HG02610 (cell line): ENCODE measurements around the gene KCNJ5.

Source experiments
- ATAC-seq: cut with Tn5 transposase; IDR thresholded peaks from one replicate; pipeline ENCODE4 v1.9.1; 2021; ENCODE audit warnings: mild to moderate bottlenecking, moderate library complexity; ENCODE audit not compliant: unreplicated experiment

Gene KCNJ5

GRCh38 chr11:128893578-128894285 is 2.6 kb downstream of the KCNJ5 start:
- peak; percentile 57 for ATAC-seq

GRCh38 chr11:128894286-128894681 is 3.1 kb downstream of the KCNJ5 start:
- no peak for ATAC-seq

GRCh38 chr11:128894685-128895084 is 3.5 kb downstream of the KCNJ5 start:
- no peak for ATAC-seq

DNA sequence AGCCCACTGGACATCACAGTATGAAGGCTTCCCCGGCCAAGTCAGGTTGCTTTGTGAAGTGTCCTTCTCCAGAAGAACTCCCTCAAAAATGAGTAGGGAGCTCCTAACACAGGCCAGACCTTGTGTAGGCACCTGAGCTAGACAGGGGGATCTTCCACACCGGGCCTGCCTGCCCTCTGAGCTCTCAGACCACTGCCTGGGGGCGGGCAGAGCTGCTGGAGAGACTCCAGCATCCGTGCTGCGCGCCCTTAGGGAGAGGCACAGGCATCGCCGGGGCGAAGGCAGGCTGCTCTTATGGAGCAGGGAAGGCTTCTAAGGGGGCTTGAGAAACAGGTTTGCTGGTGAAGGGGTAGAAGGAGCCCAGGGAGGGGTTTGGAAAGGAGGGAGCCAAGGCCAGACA is 4.4 kb downstream of the KCNJ5 start:
- no peak for ATAC-seq

GRCh38 chr11:128896356-128896755 is 5.2 kb downstream of the KCNJ5 start:
- no peak for ATAC-seq

DNA sequence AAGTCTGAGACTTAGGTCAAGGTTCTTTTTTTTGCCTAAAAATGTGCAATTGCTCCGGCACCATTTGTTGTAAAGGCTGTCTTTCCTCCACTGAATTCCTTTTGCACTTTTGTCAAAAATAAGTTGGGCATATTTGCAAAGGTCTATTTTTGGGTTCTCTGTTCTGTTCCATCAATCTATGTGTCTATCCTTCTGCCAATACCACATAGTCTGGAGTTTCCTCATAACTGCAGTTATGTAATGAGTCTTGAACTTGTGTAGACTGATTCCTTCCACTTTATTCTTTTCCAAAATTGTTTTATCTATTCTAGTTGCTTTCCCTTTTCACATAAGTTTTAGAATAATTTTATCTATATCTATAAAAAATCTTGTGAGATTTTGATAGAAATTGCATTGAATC is 6.7 kb downstream of the KCNJ5 start:
- no peak for ATAC-seq

DNA sequence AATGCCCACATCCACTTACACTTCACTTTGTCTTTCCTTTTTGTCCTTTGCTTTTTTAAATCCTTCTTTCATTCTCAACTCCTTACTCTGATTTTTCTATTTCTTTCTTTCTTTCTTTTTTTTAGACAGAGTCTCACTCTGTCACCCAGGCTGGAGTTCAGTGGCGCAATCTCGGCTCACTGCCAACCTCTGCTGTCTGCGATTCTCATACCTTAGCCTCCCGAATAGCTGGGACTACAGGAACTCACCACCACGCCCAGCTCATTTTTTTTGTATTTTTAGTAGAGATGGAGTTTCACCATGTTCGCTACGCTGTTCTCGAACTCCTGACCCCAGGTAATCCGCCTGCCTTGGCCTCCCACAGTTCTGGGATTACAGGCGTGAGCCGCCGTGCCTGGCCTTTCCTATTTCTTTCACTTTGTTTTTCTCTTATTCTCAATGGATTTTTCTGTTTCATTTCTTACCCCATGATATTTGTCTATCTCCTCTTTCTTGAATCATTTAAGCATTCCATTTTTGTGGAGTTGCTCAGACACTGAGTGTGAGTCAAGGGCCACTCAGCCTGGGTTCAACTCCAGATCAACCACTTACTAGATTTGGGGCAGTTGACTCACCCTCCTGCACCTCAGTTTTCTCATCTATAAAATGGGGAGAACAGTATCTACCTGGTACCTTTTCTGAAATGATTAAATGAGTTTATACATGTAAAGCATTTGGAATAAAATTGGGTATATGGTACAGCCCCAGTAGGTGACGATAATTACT is 7.6 kb downstream of the KCNJ5 start:
- ATAC-seq, result no peak

- ATAC-seq, result no peak
Observed at GRCh38 chr11:128900468-128900867, 9.3 kb downstream of the KCNJ5 start.

- ATAC-seq, result no peak
Observed at GRCh38 chr11:128901653-128902514, 10.7 kb downstream of the KCNJ5 start.

- ATAC-seq, result no peak
Observed at GRCh38 chr11:128902515-128903066, 11.4 kb downstream of the KCNJ5 start.

DNA sequence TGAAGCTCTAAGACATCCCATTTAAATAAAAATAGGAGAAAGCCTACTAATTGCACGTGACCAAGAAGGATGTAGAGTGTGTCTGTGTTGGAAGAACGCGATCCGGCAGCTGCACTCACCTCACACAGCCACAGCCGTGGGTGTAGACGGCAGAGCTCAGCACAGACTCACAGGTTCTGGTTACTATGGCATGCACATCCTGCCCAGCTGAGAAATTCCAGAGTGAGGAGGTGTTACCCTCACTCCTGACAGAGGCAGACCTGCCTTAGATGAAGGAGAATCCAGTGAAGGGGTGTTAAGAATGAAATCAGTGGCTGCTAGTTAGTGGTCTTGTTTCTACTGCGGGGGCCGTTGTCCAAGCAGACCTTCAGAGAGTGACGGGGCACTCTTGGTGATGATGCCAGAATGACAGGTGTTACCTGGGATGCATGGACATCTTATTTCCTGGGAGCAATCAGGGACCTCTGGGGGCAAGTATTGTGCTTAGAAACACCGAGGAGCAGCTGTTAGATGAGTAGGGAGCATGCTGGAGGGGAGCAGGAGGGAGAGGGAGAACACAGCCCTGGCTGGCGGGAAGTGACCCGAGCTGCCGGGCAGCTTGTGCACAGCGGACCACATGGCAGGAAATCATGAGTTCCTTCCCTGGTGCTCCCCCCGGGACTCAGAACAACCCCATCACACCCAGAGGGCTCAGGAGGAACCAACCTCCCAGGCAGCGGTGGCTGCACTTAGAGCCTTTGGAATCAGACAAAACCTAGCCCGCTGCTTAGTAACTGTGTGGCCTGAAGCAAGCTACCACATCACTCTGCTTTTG is 12.3 kb downstream of the KCNJ5 start:
- no peak for ATAC-seq

GRCh38 chr11:128904303-128904655 is 13.1 kb downstream of the KCNJ5 start:
- no peak for ATAC-seq

GRCh38 chr11:128904656-128905344 is 13.6 kb downstream of the KCNJ5 start:
- ATAC-seq, result peak; percentile 37

- peak; percentile 31 for ATAC-seq
Observed at GRCh38 chr11:128905345-128906184, 14.4 kb downstream of the KCNJ5 start.

- no peak for ATAC-seq
Observed at GRCh38 chr11:128906185-128907050, 15.3 kb downstream of the KCNJ5 start.

DNA sequence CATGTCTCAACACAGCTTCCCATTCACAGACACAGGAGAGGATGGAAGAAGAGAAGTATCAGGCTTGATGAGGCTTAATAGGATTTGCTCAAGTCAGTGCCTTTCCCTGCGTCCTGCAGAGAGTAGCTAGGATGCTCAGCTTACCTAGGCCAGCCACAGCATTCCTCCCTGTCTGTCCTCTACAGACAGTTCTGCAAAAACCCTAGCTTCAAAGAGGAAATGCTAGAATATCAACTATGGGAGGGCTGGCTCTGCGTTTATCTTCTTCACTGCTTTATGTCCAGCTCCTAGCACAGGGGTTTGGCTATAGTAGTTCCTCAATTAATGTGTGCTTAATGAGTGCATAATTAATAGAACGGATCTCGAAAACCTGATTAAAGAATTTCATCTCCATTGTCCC is 16.4 kb downstream of the KCNJ5 start:
- ATAC-seq, result no peak

- no peak for ATAC-seq
Observed at GRCh38 chr11:128908391-128909246, 17.5 kb downstream of the KCNJ5 start.
